Measurements from ENCODE around the gene ADAM23. TPM values are rescaled to one million over a fixed set of nuclear protein-coding genes. Genes with fewer than 3 reads are reported as not detected.

Gene ADAM23
- total RNA-seq, 1 donor from 2014 or later: 3.7 TPM

DNA sequence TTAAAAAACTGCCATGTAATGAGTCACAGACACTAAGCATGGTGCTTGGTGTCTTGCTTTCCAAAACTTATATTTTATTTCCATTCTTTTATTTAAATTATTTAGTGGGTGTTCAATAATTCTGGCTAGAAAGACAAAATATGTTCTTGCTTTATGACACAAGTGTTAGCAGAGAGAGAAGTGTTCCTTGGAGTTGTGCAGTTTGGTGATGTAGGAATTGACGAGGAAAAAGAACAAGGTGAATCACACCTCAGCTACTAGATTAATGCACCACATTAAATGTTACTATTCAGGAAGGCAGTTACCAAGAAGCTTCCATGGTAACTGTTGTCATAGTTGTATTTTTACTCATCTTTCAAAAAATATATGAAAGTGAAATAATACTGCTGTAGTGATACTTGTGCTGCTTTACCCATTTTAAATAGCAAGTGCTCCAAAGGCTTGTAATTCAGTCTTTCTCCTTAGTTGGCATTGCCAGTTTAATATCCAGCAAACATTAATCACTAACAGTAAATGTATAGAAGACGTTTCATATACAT is 28.3 kb downstream of the ADAM23 start:
- Histone ChIP-seq H3K27me3 (ENCODE audit: control insufficient read depth in 3 of 3, insufficient read depth in 3 of 3, low read length in 3 of 3) (no peaks in the 10 kb centered on the region), H3K36me3 (ENCODE audit: control insufficient read depth in 3 of 3, insufficient read depth in 3 of 3, low read length in 3 of 3) (no peaks in the 10 kb centered on the region), H3K9me3 (ENCODE audit: control insufficient read depth in 3 of 3, low read length in 3 of 3) (no peaks in the 10 kb centered on the region), H3K4me3 (ENCODE audit: low read length in 3 of 3) (no peak overlapping the region), H3K4me1 (ENCODE audit: control insufficient read depth in 3 of 3, insufficient read depth in 3 of 3, low read length in 3 of 3) (no peaks in the 10 kb centered on the region), H3K9ac (ENCODE audit: low read depth in 1 of 3, low read length in 3 of 3) (no peak overlapping the region), H3K27ac (ENCODE audit: low read depth, low read length) (no peak overlapping the region)

DNA sequence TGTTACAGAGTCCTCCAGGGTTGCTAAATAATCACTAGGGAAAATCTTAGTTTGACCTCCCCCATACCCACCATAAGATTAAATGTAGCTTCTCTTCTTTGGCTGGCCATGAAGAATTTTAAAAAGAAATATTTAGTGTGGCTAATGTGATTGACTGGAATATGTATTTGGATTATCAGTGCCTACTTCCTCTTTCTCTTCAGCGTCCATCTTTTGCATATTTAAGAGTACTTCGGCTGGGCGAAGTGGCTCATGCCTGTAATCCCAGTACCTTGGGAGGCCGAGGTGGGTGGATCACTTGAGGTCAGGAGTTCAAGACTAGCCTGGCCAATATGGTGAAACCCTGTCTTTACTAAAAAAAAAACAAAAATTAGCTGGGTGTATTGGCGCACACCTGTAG is 28.8 kb downstream of the ADAM23 start:
- no peaks in the 10 kb centered on the region for H3K9me3 ChIP-seq (ENCODE audit: control insufficient read depth in 3 of 3, low read length in 3 of 3)
- H3K27ac ChIP-seq (ENCODE audit: low read depth, low read length): no peak overlapping the region
- H3K4me3 ChIP-seq (ENCODE audit: low read length in 3 of 3): no peak overlapping the region
- no peaks in the 10 kb centered on the region for H3K27me3 ChIP-seq (ENCODE audit: control insufficient read depth in 3 of 3, insufficient read depth in 3 of 3, low read length in 3 of 3)
- no peaks in the 10 kb centered on the region for H3K4me1 ChIP-seq (ENCODE audit: control insufficient read depth in 3 of 3, insufficient read depth in 3 of 3, low read length in 3 of 3)
- H3K36me3 ChIP-seq (ENCODE audit: control insufficient read depth in 3 of 3, insufficient read depth in 3 of 3, low read length in 3 of 3): no peaks in the 10 kb centered on the region
- no peak overlapping the region for H3K9ac ChIP-seq (ENCODE audit: low read depth in 1 of 3, low read length in 3 of 3)

DNA sequence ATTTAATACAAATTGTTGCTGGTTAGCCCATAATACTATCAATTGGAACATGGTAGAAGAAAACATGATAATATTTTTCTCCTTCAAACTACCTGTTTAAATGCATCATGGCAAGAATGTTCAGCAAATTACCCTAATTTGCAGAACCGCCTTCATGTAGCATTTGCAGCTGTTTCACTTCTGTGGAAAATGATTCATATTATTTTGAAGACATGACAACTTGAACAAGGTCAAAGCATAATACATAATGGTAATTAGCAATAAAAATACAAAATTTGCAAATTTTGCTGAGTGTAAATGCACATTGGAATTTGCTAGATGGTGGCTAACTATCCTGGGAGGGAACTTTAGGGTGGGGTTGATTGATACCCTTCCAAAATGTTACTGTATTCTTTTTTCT is 30.8 kb downstream of the ADAM23 start:
- no peak overlapping the region for H3K27ac ChIP-seq (ENCODE audit: low read depth, low read length)
- H3K27me3 ChIP-seq (ENCODE audit: control insufficient read depth in 3 of 3, insufficient read depth in 3 of 3, low read length in 3 of 3): no peaks in the 10 kb centered on the region
- H3K4me3 ChIP-seq (ENCODE audit: low read length in 3 of 3): no peak overlapping the region
- H3K36me3 ChIP-seq (ENCODE audit: control insufficient read depth in 3 of 3, insufficient read depth in 3 of 3, low read length in 3 of 3): no peaks in the 10 kb centered on the region
- H3K9me3 ChIP-seq (ENCODE audit: control insufficient read depth in 3 of 3, low read length in 3 of 3): no peaks in the 10 kb centered on the region
- no peaks in the 10 kb centered on the region for H3K4me1 ChIP-seq (ENCODE audit: control insufficient read depth in 3 of 3, insufficient read depth in 3 of 3, low read length in 3 of 3)
- H3K9ac ChIP-seq (ENCODE audit: low read depth in 1 of 3, low read length in 3 of 3): no peak overlapping the region

GRCh38 chr2:206477296-206477695 is 34.0 kb downstream of the ADAM23 start:
- no peaks in the 10 kb centered on the region for H3K27me3 ChIP-seq (ENCODE audit: control insufficient read depth in 3 of 3, insufficient read depth in 3 of 3, low read length in 3 of 3)
- H3K27ac ChIP-seq (ENCODE audit: low read depth, low read length): no peak overlapping the region
- H3K4me3 ChIP-seq (ENCODE audit: low read length in 3 of 3): no peak overlapping the region
- no peaks in the 10 kb centered on the region for H3K9me3 ChIP-seq (ENCODE audit: control insufficient read depth in 3 of 3, low read length in 3 of 3)
- no peaks in the 10 kb centered on the region for H3K36me3 ChIP-seq (ENCODE audit: control insufficient read depth in 3 of 3, insufficient read depth in 3 of 3, low read length in 3 of 3)
- peaks cover 0 to 5% (median 4%) of the 10 kb centered on the region in 3 donors for H3K4me1 ChIP-seq (ENCODE audit: control insufficient read depth in 3 of 3, insufficient read depth in 3 of 3, low read length in 3 of 3)
- H3K9ac ChIP-seq (ENCODE audit: low read depth in 1 of 3, low read length in 3 of 3): no peak overlapping the region

GRCh38 chr2:206478340-206478739 is 35.0 kb downstream of the ADAM23 start:
- Histone ChIP-seq H3K9ac (ENCODE audit: low read depth in 1 of 3, low read length in 3 of 3) (no peak overlapping the region), H3K27ac (ENCODE audit: low read depth, low read length) (no peak overlapping the region), H3K36me3 (ENCODE audit: control insufficient read depth in 3 of 3, insufficient read depth in 3 of 3, low read length in 3 of 3) (no peaks in the 10 kb centered on the region), H3K27me3 (ENCODE audit: control insufficient read depth in 3 of 3, insufficient read depth in 3 of 3, low read length in 3 of 3) (no peaks in the 10 kb centered on the region), H3K9me3 (ENCODE audit: control insufficient read depth in 3 of 3, low read length in 3 of 3) (no peaks in the 10 kb centered on the region), H3K4me1 (ENCODE audit: control insufficient read depth in 3 of 3, insufficient read depth in 3 of 3, low read length in 3 of 3) (peaks cover 0 to 6% (median 5%) of the 10 kb centered on the region in 3 donors), H3K4me3 (ENCODE audit: low read length in 3 of 3) (no peak overlapping the region)

- Histone ChIP-seq H3K4me3 (ENCODE audit: low read length in 3 of 3) (no peak overlapping the region), H3K9me3 (ENCODE audit: control insufficient read depth in 3 of 3, low read length in 3 of 3) (no peaks in the 10 kb centered on the region), H3K36me3 (ENCODE audit: control insufficient read depth in 3 of 3, insufficient read depth in 3 of 3, low read length in 3 of 3) (no peaks in the 10 kb centered on the region), H3K9ac (ENCODE audit: low read depth in 1 of 3, low read length in 3 of 3) (no peak overlapping the region), H3K27ac (ENCODE audit: low read depth, low read length) (no peak overlapping the region), H3K27me3 (ENCODE audit: control insufficient read depth in 3 of 3, insufficient read depth in 3 of 3, low read length in 3 of 3) (no peaks in the 10 kb centered on the region), H3K4me1 (ENCODE audit: control insufficient read depth in 3 of 3, insufficient read depth in 3 of 3, low read length in 3 of 3) (peaks cover 0 to 6% (median 5%) of the 10 kb centered on the region in 3 donors)
Measured at GRCh38 chr2:206480161-206480560, 36.8 kb downstream of the ADAM23 start.

- Histone ChIP-seq H3K9ac (ENCODE audit: low read depth in 1 of 3, low read length in 3 of 3) (no peak overlapping the region), H3K4me1 (ENCODE audit: control insufficient read depth in 3 of 3, insufficient read depth in 3 of 3, low read length in 3 of 3) (peaks cover 0 to 6% (median 5%) of the 10 kb centered on the region in 3 donors)
Measured at GRCh38 chr2:206480620-206481019, 37.3 kb downstream of the ADAM23 start.

DNA sequence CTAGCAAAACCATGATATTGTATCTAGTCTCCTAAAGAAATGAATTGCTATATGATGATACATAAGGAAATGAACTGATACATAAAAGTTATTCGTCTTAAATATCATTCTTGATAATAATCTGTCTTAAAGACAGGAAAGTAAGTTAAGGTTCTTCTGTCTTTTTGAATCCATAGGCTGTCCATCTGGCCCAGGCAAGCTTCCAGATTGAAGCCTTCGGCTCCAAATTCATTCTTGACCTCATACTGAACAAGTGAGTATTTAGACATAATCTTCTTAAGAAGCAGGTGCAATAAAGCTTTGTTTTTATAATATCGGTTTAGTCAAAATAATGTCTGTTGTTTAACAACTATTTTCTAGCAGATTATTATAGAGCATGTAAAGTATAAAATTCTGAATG is 37.7 kb downstream of the ADAM23 start:
- Histone ChIP-seq H3K36me3 (ENCODE audit: control insufficient read depth in 3 of 3, insufficient read depth in 3 of 3, low read length in 3 of 3) (no peaks in the 10 kb centered on the region), H3K4me1 (ENCODE audit: control insufficient read depth in 3 of 3, insufficient read depth in 3 of 3, low read length in 3 of 3) (peaks cover 0 to 6% (median 5%) of the 10 kb centered on the region in 3 donors), H3K9ac (ENCODE audit: low read depth in 1 of 3, low read length in 3 of 3) (no peak overlapping the region), H3K4me3 (ENCODE audit: low read length in 3 of 3) (no peak overlapping the region), H3K27me3 (ENCODE audit: control insufficient read depth in 3 of 3, insufficient read depth in 3 of 3, low read length in 3 of 3) (no peaks in the 10 kb centered on the region), H3K9me3 (ENCODE audit: control insufficient read depth in 3 of 3, low read length in 3 of 3) (no peaks in the 10 kb centered on the region), H3K27ac (ENCODE audit: low read depth, low read length) (no peak overlapping the region)

More at GRCh38 chr2:206480620-206481019, 37.3 kb downstream of the ADAM23 start:
- no peak overlapping the region for H3K4me3 ChIP-seq (ENCODE audit: low read length in 3 of 3)
- no peaks in the 10 kb centered on the region for H3K27me3 ChIP-seq (ENCODE audit: control insufficient read depth in 3 of 3, insufficient read depth in 3 of 3, low read length in 3 of 3)
- H3K36me3 ChIP-seq (ENCODE audit: control insufficient read depth in 3 of 3, insufficient read depth in 3 of 3, low read length in 3 of 3): no peaks in the 10 kb centered on the region
- H3K9me3 ChIP-seq (ENCODE audit: control insufficient read depth in 3 of 3, low read length in 3 of 3): no peaks in the 10 kb centered on the region
- H3K27ac ChIP-seq (ENCODE audit: low read depth, low read length): no peak overlapping the region

DNA sequence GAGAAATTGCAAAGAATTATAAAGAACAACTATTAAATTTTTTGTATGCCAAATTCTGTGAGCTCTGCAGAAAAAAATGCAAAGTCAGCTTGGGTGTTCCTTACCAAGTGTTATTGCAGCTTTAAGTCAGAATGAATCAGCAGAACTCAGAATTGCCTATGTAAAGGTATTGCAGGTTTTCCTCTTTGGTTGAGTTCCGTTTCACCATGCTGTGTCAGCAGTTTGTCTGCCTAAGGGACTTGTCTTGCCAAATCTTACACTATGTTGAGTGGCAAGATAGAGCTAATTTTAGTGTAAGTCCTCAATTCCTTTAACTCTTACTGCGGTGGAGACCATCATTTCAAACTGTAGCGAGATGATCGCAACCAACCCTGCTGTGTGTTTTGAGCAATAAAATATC is 38.8 kb downstream of the ADAM23 start:
- H3K27ac ChIP-seq (ENCODE audit: low read depth, low read length): no peak overlapping the region
- H3K4me3 ChIP-seq (ENCODE audit: low read length in 3 of 3): no peak overlapping the region
- no peaks in the 10 kb centered on the region for H3K9me3 ChIP-seq (ENCODE audit: control insufficient read depth in 3 of 3, low read length in 3 of 3)
- H3K4me1 ChIP-seq (ENCODE audit: control insufficient read depth in 3 of 3, insufficient read depth in 3 of 3, low read length in 3 of 3): peaks cover 0 to 6% (median 5%) of the 10 kb centered on the region in 3 donors
- H3K36me3 ChIP-seq (ENCODE audit: control insufficient read depth in 3 of 3, insufficient read depth in 3 of 3, low read length in 3 of 3): no peaks in the 10 kb centered on the region
- no peaks in the 10 kb centered on the region for H3K27me3 ChIP-seq (ENCODE audit: control insufficient read depth in 3 of 3, insufficient read depth in 3 of 3, low read length in 3 of 3)
- no peak overlapping the region for H3K9ac ChIP-seq (ENCODE audit: low read depth in 1 of 3, low read length in 3 of 3)

- H3K4me1 ChIP-seq (ENCODE audit: control insufficient read depth in 3 of 3, insufficient read depth in 3 of 3, low read length in 3 of 3): peaks cover 0 to 6% (median 5%) of the 10 kb centered on the region in 3 donors
- H3K27me3 ChIP-seq (ENCODE audit: control insufficient read depth in 3 of 3, insufficient read depth in 3 of 3, low read length in 3 of 3): no peaks in the 10 kb centered on the region
- no peak overlapping the region for H3K9ac ChIP-seq (ENCODE audit: low read depth in 1 of 3, low read length in 3 of 3)
- no peaks in the 10 kb centered on the region for H3K36me3 ChIP-seq (ENCODE audit: control insufficient read depth in 3 of 3, insufficient read depth in 3 of 3, low read length in 3 of 3)
- H3K27ac ChIP-seq (ENCODE audit: low read depth, low read length): no peak overlapping the region
- H3K9me3 ChIP-seq (ENCODE audit: control insufficient read depth in 3 of 3, low read length in 3 of 3): no peaks in the 10 kb centered on the region
- H3K4me3 ChIP-seq (ENCODE audit: low read length in 3 of 3): no peak overlapping the region
Measured at GRCh38 chr2:206482633-206483032, 39.3 kb downstream of the ADAM23 start.

Data from skeletal muscle tissue (tissue), 4 donors.